Measurements from ENCODE around the gene MAML1. TPM values are rescaled to one million over a fixed set of nuclear protein-coding genes. Genes with fewer than 3 reads are reported as not detected.
A peak's percentile ranks its signal among the peaks of the same experiment; 100 is the strongest.

MAML1 gene
- total and polyA plus RNA-seq, 2 experiments from 2014 or later, result 14.4 to 35.8 TPM

- no peak for DNase-seq (ENCODE audit: low read depth in 1 of 2, low spot score in 1 of 2)
- Histone ChIP-seq H3K27me3 (no peaks in the 10 kb centered on the region), H3K36me3 (peaks cover 4% of the 10 kb centered on the region), H3K4me1 (ENCODE audit: low read depth) (peaks cover 22% of the 10 kb centered on the region), H3K4me3 (no peak overlapping the region), H3K9me3 (ENCODE audit: low read depth) (no peaks in the 10 kb centered on the region), H3K27ac (no peak overlapping the region)
- no peak for TF ChIP-seq CTCF (IDR thresholded peaks at IDR 0.05; ENCODE audit: low read depth, low read length)
Observed at GRCh38 chr5:179803651-179804554, 71.3 kb downstream of the MAML1 start.

- Histone ChIP-seq H3K4me1 (ENCODE audit: low read depth) (peaks cover 22% of the 10 kb centered on the region), H3K36me3 (no peaks in the 10 kb centered on the region), H3K4me3 (no peak overlapping the region), H3K9me3 (ENCODE audit: low read depth) (no peaks in the 10 kb centered on the region), H3K27ac (no peak overlapping the region), H3K27me3 (no peaks in the 10 kb centered on the region)
- TF ChIP-seq CTCF (IDR thresholded peaks at IDR 0.05; ENCODE audit: low read depth, low read length), result no peak
- no peak for DNase-seq (ENCODE audit: low read depth in 1 of 2, low spot score in 1 of 2)
Observed at GRCh38 chr5:179804555-179804947, 71.9 kb downstream of the MAML1 start.

GRCh38 chr5:179805070-179805528 is 72.5 kb downstream of the MAML1 start:
- H3K4me3 ChIP-seq, result peak overlapping the region; percentile 98
- no peaks in the 10 kb centered on the region for H3K27me3 ChIP-seq
- no peak for TF ChIP-seq CTCF (IDR thresholded peaks at IDR 0.05; ENCODE audit: low read depth, low read length)
- H3K4me1 ChIP-seq (ENCODE audit: low read depth), result peaks cover 22% of the 10 kb centered on the region
- no peaks in the 10 kb centered on the region for H3K9me3 ChIP-seq (ENCODE audit: low read depth)
- no peak for DNase-seq (ENCODE audit: low read depth in 1 of 2, low spot score in 1 of 2)
- no peaks in the 10 kb centered on the region for H3K36me3 ChIP-seq
- no peak overlapping the region for H3K27ac ChIP-seq

- Histone ChIP-seq H3K4me1 (ENCODE audit: low read depth) (peaks cover 22% of the 10 kb centered on the region), H3K36me3 (no peaks in the 10 kb centered on the region), H3K9me3 (ENCODE audit: low read depth) (no peaks in the 10 kb centered on the region), H3K27me3 (no peaks in the 10 kb centered on the region), H3K4me3 (peak overlapping the region; percentile 98), H3K27ac (peak overlapping the region; percentile 86)
- peak; percentile 60 to 61 for DNase-seq (ENCODE audit: low read depth in 1 of 2, low spot score in 1 of 2)
- TF ChIP-seq CTCF (IDR thresholded peaks at IDR 0.05; ENCODE audit: low read depth, low read length), result no peak
Observed at GRCh38 chr5:179805529-179806249, 73.1 kb downstream of the MAML1 start.

- Histone ChIP-seq H3K27me3 (no peaks in the 10 kb centered on the region), H3K27ac (peak within 1 kb of the TSS; percentile 86), H3K9me3 (ENCODE audit: low read depth) (no peaks in the 10 kb centered on the region), H3K36me3 (no peaks in the 10 kb centered on the region), H3K4me3 (peak within 1 kb of the TSS; percentile 98), H3K4me1 (ENCODE audit: low read depth) (peaks cover 22% of the 10 kb centered on the region)
- DNase-seq (ENCODE audit: low read depth in 1 of 2, low spot score in 1 of 2), result peak; percentile 83 to 87
- no peak for TF ChIP-seq CTCF (IDR thresholded peaks at IDR 0.05; ENCODE audit: low read depth, low read length)
Observed at GRCh38 chr5:179806250-179807048, 73.8 kb downstream of the MAML1 start, which contains the start of gene MGAT4B. Gene MGAT4B (minus strand): TSS chr5:179806866. CDS start chr5:179806583, 283 bp downstream.
